Dendritic cell treated with granulocyte-macrophage colony-stimulating factor and Interleukin-4, amounts not matched to agents 40 ng/mL and 50 ng/mL, for 4 days (primary cell): ENCODE results near the gene ZNF557.
"Not testable (repeated sequence)": the region's sequence is repeated elsewhere in the genome, so short reads cannot be mapped to it uniquely, and the experiment has no call there.

ENCODE experiments used
- H3K27ac Mint-ChIP-seq: one replicate; pipeline ENCODE4 v1.8.0; 2022; ENCODE audit warnings: mild to moderate bottlenecking, mixed read lengths
- H3K27me3 Mint-ChIP-seq: one replicate; pipeline ENCODE4 v1.8.0; 2022; ENCODE audit warnings: mild to moderate bottlenecking, mixed read lengths
- H3K36me3 Mint-ChIP-seq: one replicate; pipeline ENCODE4 v1.8.0; 2022; ENCODE audit warnings: low read depth, mixed read lengths
- H3K4me1 Mint-ChIP-seq: one replicate; pipeline ENCODE4 v1.8.0; 2022; ENCODE audit warnings: low read depth, mixed read lengths
- H3K4me3 Mint-ChIP-seq: one replicate; pipeline ENCODE4 v1.8.0; 2022; ENCODE audit warnings: mild to moderate bottlenecking, moderate library complexity, mixed read lengths
- H3K9me3 Mint-ChIP-seq: one replicate; pipeline ENCODE4 v1.8.0; 2022; ENCODE audit warnings: mixed read lengths
- intact Hi-C: fragments of 100-400 bp; cut with micrococcal nuclease; formaldehyde crosslinking; loops from one replicate; pipeline ENCODE4 v1.15.0; 2022

The ZNF557 gene

DNA sequence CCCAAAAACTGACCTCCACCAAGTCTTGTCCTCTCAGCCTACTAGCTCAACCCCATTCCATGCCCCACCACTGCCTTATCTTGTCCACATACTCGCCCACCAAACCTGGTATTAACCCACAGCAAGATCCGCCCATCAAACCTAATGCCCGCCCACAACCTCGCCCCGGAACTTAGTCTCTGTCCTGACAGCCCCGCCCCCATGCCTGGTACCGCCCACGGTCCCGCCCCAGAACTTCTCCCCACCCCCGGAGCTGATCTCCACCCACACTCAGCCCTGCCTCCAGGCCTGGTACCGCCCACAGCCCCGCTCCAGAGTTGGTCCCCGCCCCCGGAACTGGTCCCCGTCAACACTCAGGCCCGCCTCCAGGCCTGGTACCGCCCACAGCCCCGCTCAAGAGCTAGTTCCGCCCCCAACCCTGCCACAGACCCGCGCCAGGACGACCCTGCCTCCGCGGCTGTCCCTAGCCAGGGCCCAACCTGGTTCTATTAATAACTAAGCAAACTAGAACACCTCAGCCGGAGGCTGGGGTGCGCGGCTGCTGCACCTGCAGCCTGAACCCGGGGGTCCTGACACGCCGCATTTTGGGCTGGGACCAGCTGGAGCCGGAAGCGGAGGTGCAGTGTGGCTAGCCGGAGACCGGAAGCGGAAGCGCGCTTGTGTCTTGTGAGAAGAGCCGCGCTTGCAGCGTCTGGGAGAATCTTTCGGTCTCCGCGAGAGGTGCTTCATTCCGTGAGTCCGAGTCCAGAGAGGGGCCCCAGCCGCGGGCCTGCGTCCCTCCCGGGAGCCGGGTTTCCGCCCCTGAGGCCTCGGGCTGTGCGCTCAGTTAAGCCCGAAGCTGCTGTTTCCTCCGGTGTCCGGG, at the start of gene ZNF557:
TSS of gene ZNF557 (plus strand) at position 662 of the 862 bp plus-strand sequence. CDS start 5,372 bp downstream, outside the sequence.
- Mint-ChIP-seq H3K9me3 (peaks cover 3% of the 10 kb centered on the region), H3K27ac (peak within 1 kb of the TSS; percentile 97), H3K4me3 (peak within 1 kb of the TSS; percentile 97), H3K36me3 (peaks cover 47% of the 10 kb centered on the region), H3K27me3 (no peaks in the 10 kb centered on the region), H3K4me1 (peaks cover 11% of the 10 kb centered on the region)
- intact Hi-C loops = no loop called here

DNA sequence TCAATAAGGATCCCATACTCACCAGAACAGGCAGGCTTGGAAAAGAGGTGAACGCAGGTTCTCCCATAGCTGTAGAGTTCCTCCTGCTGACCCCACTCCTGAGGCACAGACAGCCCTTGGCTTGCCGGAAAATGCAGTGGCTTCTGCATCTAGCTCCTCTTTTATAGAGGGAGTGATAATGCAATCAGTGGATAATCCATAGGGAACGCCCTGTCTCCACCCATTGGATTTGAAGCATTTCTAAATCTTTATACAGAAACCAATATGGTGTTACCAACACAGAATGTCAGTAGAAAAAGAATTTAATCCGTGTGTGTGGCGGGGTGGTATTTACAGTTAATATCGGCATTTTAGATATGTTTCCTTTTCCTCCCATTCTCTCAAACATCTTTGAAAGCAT, 48.2 kb upstream of the ZNF557 start, which contains the start of gene MBD3L2B:
TSS of gene MBD3L2B (minus strand) at position 101 of the 400 bp plus-strand sequence. CDS start at position 67, 34 bp downstream.
- H3K27ac Mint-ChIP-seq, H3K27me3 Mint-ChIP-seq, H3K36me3 Mint-ChIP-seq, H3K9me3 Mint-ChIP-seq, H3K4me3 Mint-ChIP-seq, intact Hi-C loops, H3K4me1 Mint-ChIP-seq: not testable (repeated sequence)

DNA sequence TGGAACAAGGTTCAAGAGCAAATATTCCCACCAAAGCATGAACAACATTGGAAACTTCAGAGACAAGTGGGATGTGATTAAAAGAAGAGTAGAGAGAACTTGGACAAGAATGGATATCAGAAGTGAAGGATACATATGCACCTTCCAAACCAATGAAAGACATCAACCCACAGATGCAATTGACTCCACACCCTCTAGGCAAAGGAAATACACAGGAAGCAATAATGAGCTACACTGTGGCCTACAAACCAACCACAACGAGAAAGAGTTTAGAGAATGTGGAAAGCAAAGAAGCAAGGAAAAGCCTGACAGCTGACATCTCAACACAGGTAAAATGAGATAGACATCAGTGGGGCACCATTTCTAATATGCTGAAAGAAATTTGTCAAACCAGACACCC, 40.7 kb upstream of the ZNF557 start:
- H3K27me3 Mint-ChIP-seq, H3K4me1 Mint-ChIP-seq, H3K9me3 Mint-ChIP-seq, H3K27ac Mint-ChIP-seq, H3K36me3 Mint-ChIP-seq, intact Hi-C loops, H3K4me3 Mint-ChIP-seq: not testable (repeated sequence)

GRCh38 chr19:7030278-7030677, 39.2 kb upstream of the ZNF557 start, which contains the start of gene MBD3L5:
Gene MBD3L5, plus strand, starts transcription at chr19:7030578. Its CDS starts 34 bp downstream, at chr19:7030612.
- H3K36me3 Mint-ChIP-seq, H3K4me1 Mint-ChIP-seq, H3K4me3 Mint-ChIP-seq, H3K27ac Mint-ChIP-seq, H3K9me3 Mint-ChIP-seq, intact Hi-C loops, H3K27me3 Mint-ChIP-seq: not testable (repeated sequence)

- H3K4me1 Mint-ChIP-seq, intact Hi-C loops, H3K27ac Mint-ChIP-seq, H3K9me3 Mint-ChIP-seq, H3K36me3 Mint-ChIP-seq, H3K4me3 Mint-ChIP-seq, H3K27me3 Mint-ChIP-seq: not testable (repeated sequence)
Measured at GRCh38 chr19:7040079-7040478, 29.4 kb upstream of the ZNF557 start, which contains the start of gene MBD3L4. Gene MBD3L4, minus strand, starts transcription at chr19:7040179. Its CDS starts 35 bp downstream, at chr19:7040144.

- H3K27ac Mint-ChIP-seq, H3K36me3 Mint-ChIP-seq, H3K27me3 Mint-ChIP-seq, H3K4me1 Mint-ChIP-seq, H3K9me3 Mint-ChIP-seq, intact Hi-C loops, H3K4me3 Mint-ChIP-seq: not testable (repeated sequence)
Measured at GRCh38 chr19:7041563-7041962, 27.9 kb upstream of the ZNF557 start.

DNA sequence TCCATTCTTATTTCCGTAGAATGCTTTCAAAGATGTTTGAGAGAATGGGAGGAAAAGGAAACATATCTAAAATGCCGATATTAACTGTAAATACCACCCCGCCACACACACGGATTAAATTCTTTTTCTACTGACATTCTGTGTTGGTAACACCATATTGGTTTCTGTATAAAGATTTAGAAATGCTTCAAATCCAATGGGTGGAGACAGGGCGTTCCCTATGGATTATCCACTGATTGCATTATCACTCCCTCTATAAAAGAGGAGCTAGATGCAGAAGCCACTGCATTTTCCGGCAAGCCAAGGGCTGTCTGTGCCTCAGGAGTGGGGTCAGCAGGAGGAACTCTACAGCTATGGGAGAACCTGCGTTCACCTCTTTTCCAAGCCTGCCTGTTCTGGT, 20.5 kb upstream of the ZNF557 start, which contains the start of gene MBD3L2:
TSS of gene MBD3L2 (plus strand) at position 301 of the 400 bp plus-strand sequence. CDS start at position 354, 53 bp downstream.
- H3K4me1 Mint-ChIP-seq, H3K27ac Mint-ChIP-seq, H3K36me3 Mint-ChIP-seq, H3K27me3 Mint-ChIP-seq, intact Hi-C loops, H3K9me3 Mint-ChIP-seq, H3K4me3 Mint-ChIP-seq: not testable (repeated sequence)

DNA sequence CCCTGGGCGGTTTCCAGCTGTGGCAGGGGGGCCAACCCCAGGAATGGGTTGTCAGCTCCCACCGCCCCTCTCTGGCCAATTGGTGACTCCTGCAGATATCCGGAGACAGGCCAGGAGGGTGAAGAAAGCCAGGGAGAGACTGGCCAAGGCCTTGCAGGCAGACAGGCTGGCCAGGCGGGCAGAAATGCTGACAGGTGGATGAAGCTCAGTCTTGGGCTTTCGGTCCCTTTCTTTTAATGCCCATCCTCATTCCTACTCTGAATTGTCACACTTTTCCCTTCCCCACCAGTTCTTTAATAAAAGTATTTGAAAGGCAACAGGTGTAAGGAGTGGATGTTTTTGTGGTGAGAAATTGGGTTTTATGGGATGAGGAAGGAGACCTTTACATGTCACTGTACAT, 18.1 kb upstream of the ZNF557 start:
- H3K4me1 Mint-ChIP-seq, intact Hi-C loops, H3K9me3 Mint-ChIP-seq, H3K4me3 Mint-ChIP-seq, H3K27ac Mint-ChIP-seq, H3K36me3 Mint-ChIP-seq, H3K27me3 Mint-ChIP-seq: not testable (repeated sequence)

DNA sequence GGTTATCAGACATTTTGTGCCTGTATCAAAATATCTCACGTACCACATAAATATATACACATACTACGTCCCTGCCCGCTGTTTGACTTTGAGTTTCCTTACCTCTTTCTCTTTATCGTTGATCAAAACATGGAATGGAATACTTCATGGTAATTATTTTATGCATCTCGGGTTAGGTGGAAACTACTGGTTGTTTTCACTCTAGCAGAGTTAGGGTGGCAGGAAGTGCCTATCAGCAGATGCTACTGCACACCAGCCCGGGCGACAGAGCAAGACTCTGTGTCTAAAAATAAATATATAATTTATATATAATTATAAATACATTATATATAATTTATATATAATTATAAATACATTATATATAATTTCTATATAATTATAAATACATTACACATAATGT, 16.6 kb upstream of the ZNF557 start:
- H3K9me3 Mint-ChIP-seq, H3K36me3 Mint-ChIP-seq, intact Hi-C loops, H3K27ac Mint-ChIP-seq, H3K4me1 Mint-ChIP-seq, H3K4me3 Mint-ChIP-seq, H3K27me3 Mint-ChIP-seq: not testable (repeated sequence)

- H3K36me3 Mint-ChIP-seq, H3K27me3 Mint-ChIP-seq, H3K4me1 Mint-ChIP-seq, H3K4me3 Mint-ChIP-seq, H3K27ac Mint-ChIP-seq, H3K9me3 Mint-ChIP-seq, intact Hi-C loops: not testable (repeated sequence)
Measured at GRCh38 chr19:7054635-7055368, 14.7 kb upstream of the ZNF557 start.

DNA sequence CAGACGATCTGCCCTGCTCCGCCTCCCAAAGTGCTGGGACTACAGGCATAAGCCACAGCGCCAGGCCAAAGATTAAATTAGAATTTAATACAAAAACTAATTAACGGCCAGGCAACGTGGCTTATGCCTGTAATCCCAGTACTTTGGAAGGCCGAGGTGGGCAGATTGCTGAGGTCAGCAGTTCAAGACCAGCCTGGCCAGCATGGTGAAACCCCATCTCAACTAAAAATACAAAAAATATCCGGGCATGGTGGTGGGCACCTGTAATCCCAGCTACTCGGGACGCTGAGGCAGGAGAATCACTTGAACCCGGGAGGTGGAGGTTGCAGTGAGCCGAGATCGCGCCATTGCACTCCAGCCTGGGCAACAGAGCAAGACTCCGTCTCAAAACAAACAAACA, 13.8 kb upstream of the ZNF557 start:
- H3K27me3 Mint-ChIP-seq, H3K4me3 Mint-ChIP-seq, H3K36me3 Mint-ChIP-seq, H3K9me3 Mint-ChIP-seq, H3K4me1 Mint-ChIP-seq, intact Hi-C loops, H3K27ac Mint-ChIP-seq: not testable (repeated sequence)

- intact Hi-C loops, H3K4me1 Mint-ChIP-seq, H3K36me3 Mint-ChIP-seq: not testable (repeated sequence)
Measured at GRCh38 chr19:7056371-7056770, 13.1 kb upstream of the ZNF557 start.

DNA sequence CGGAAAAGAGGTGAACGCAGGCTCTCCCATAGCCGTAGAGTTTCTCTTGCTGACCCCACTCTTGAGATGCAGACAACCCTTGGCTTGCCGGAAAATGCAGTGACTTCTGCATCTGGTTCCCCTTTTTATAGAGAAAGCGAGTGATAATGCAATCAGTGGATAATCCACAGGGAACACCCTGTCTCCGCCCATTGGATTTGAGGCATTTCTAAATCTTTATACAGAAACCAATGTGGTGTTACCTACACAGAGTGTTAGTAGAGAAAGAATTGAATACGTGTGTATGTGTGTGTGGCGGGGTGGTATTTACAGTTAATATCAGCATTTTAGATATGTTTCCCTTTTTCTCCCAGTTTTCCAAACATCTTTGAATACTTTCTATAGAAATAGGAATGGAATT, 10.9 kb upstream of the ZNF557 start, which contains the start of gene MBD3L3:
TSS of gene MBD3L3 (minus strand) at position 101 of the 400 bp plus-strand sequence. CDS start at position 30, 71 bp downstream.
- H3K36me3 Mint-ChIP-seq, H3K9me3 Mint-ChIP-seq, H3K4me1 Mint-ChIP-seq, H3K4me3 Mint-ChIP-seq, intact Hi-C loops, H3K27ac Mint-ChIP-seq, H3K27me3 Mint-ChIP-seq: not testable (repeated sequence)

More at GRCh38 chr19:7056371-7056770, 13.1 kb upstream of the ZNF557 start:
- H3K9me3 Mint-ChIP-seq, H3K27me3 Mint-ChIP-seq, H3K27ac Mint-ChIP-seq, H3K4me3 Mint-ChIP-seq: not testable (repeated sequence)

- intact Hi-C loops, H3K9me3 Mint-ChIP-seq, H3K4me3 Mint-ChIP-seq: not testable (repeated sequence)
Measured at GRCh38 chr19:7059977-7060376, 9.5 kb upstream of the ZNF557 start.

More at GRCh38 chr19:7059977-7060376, 9.5 kb upstream of the ZNF557 start:
- not testable (repeated sequence) for H3K27ac Mint-ChIP-seq, H3K4me1 Mint-ChIP-seq, H3K27me3 Mint-ChIP-seq, H3K36me3 Mint-ChIP-seq
